Measurements from ENCODE around the gene PIWIL1.

Gene PIWIL1

GRCh38 chr12:130374083-130374482 lies 36.4 kb downstream of the PIWIL1 start:
- no peak for DNase-seq (ENCODE audit: low spot score)

- DNase-seq (ENCODE audit: low spot score): no peak
Measured at GRCh38 chr12:130375296-130376287, 37.9 kb downstream of the PIWIL1 start.

DNA sequence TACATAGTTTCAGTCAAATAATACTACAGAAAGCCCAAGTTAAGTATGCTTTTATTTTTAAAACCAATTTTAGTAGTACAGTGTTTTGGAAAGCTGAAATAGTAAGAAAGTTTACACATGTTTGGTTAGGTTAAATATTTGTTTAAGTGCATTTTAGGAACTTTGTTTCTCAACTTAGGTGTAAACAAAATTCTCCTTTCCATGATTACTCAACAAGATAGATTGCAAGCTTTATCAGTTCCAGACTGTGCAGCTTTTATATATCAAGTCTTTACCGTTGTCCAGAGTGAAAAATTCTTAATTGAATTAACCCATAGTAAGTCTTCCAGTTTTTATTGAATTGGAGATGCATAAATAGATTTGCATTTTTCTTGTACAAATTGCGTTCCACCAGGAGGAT lies 45.1 kb downstream of the PIWIL1 start:
- DNase-seq (ENCODE audit: low spot score): no peak

GRCh38 chr12:130384234-130384633 lies 46.5 kb downstream of the PIWIL1 start:
- no peak for DNase-seq (ENCODE audit: low spot score)

GRCh38 chr12:130385193-130385592 lies 47.5 kb downstream of the PIWIL1 start:
- DNase-seq (ENCODE audit: low spot score): no peak

GRCh38 chr12:130391186-130391585 lies 53.5 kb downstream of the PIWIL1 start:
- no peak for DNase-seq (ENCODE audit: low spot score)

- DNase-seq (ENCODE audit: low spot score): no peak
Measured at GRCh38 chr12:130394906-130395305, 57.2 kb downstream of the PIWIL1 start.

DNA sequence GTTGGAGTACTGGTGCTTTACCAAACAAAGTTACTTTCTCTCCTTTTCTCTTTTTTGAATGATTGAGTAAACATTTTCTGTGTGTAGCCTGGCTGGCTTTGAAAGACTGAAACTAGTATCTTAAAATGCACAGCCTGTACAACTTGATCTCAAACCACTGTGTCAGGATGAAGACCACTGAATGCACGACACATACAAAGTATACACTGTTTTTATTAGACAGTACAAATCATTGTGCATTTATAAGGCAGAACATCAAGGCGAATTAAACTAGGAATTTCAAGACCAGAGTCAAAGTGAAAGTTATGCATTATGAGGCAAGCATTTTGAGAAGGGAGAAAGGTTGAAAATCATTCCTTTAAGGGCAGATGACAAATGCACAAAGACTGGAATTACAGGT lies 59.0 kb downstream of the PIWIL1 start:
- DNase-seq (ENCODE audit: low spot score): no peak

GRCh38 chr12:130398100-130398848 lies 60.6 kb downstream of the PIWIL1 start:
- no peak for DNase-seq (ENCODE audit: low spot score)

DNA sequence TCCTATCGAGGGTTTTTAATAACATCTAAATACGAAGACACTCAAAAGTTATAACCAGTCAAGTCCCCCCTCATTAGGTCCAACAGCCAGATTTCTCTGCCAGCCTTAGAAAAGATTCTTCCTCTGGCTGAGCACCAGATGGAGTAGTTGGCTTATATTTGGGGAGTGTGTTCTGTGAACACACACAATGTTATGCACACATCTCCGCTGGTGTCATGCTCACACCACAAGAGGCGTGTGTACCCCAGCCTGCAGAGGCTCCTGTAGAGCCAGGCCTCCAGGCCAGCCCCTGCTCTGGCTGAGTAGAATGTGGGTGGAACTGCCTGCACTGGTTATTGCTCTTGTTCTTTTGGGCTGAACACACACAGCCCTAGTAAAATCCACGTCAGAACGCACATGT lies 64.0 kb downstream of the PIWIL1 start:
- DNase-seq (ENCODE audit: low spot score): no peak

- no peak for DNase-seq (ENCODE audit: low spot score)
Measured at GRCh38 chr12:130405332-130405731, 67.6 kb downstream of the PIWIL1 start.

- no peak for DNase-seq (ENCODE audit: low spot score)
Measured at GRCh38 chr12:130412384-130412783, 74.7 kb downstream of the PIWIL1 start.

GRCh38 chr12:130413909-130414308 lies 76.2 kb downstream of the PIWIL1 start:
- no peak for DNase-seq (ENCODE audit: low spot score)

DNA sequence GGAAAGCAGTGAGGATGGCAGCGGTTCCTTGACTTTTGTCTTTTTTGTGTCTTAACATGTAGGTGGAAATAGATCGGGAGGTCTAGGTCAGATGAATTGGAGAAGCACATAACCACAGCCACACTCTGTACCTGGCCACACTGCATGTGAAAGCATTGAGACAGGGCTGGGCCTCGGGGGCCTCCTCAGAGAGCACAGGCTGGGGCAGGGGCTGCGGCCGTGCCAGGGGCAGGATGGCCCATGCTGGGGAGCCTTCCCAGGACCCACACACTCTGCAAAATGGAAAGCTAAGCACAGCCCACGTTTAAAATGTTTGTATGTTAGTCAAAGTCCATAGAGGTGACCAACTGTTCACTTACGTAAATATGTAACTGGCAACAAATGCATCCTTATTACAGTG lies 76.7 kb downstream of the PIWIL1 start:
- no peak for DNase-seq (ENCODE audit: low spot score)

- no peak for DNase-seq (ENCODE audit: low spot score)
Measured at GRCh38 chr12:130418251-130418650, 80.6 kb downstream of the PIWIL1 start.

DNA sequence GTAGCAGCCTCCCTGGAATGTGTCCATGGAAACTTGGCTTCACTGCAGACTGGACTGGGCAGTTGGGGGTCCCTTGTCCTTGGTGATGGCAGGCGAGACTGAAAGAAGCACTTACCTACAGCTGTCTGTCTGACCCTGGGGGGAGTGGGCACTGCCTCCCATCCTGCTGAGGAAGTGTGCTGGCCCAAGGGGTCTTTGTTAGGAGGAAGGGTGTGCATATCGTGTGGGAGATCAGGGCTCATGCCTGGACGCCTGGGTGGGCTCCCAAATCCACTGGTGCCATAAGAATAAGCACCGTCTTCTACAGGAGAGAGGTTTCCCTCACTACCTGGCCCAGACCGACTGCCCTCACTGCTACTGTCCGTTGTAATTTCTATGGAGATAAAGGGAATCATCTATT lies 81.4 kb downstream of the PIWIL1 start:
- DNase-seq (ENCODE audit: low spot score): no peak

DNA sequence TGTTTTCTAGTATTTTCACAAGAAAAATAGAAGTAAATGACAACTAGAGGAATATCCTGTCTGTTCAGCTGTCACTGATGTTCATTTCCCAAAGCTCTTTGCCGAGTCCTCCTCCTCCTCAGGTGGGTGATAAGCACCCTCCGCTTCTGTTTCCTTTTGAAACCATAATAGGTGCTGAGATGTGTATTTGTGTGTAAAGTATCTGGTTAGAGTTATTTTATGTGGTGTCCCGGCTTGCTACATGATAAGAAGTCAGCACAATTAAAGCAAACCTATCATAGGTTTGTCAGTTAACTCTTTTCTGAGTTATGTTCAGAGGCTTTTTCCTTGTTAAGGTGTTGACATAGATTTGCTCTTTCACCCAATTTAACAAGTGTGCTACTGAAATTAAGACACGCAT lies 82.4 kb downstream of the PIWIL1 start:
- DNase-seq (ENCODE audit: low spot score): no peak

DNA sequence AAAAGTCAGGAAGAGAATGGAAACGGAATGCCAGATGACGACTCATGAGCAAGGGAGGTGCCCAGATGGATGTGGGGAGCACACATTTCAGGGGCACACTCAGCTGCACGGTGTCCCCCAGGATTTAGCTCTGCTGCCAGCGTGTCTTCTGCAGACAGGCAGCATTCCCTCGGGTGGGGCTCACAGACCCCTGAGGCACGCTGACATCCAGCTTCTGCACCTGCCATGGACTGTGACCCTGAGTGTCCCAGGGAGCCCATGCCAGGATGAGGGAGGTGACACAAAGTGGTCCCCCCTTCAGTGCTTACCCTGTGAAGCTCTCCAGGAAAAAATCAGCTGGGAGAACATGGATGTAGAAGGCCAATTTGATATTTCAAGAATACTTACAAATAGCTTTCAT lies 84.2 kb downstream of the PIWIL1 start:
- DNase-seq (ENCODE audit: low spot score): no peak
